Central memory CD8-positive, alpha-beta T cell (primary cell): ENCODE data around the gene TUT1.

ENCODE experiments used
- ATAC-seq: fragments of 150-1000 bp; cut with Tn5 transposase; replicated peaks from 2 replicates; pipeline ENCODE4 v1.10.0; 2022; ENCODE audit warnings: mild to moderate bottlenecking, moderate FRiP score, moderate number of reproducible peaks; ENCODE audit not compliant: poor library complexity, severe bottlenecking; ENCODE audit errors: extremely low read depth
- DNase-seq, 2 donors: peaks; one replicate each; pipeline ENCODE4 v3.0.0; 2021; ENCODE audit warnings: low spot score in 2 of 2
- H3K27ac Mint-ChIP-seq: one replicate; pipeline ENCODE4 v1.8.0; 2022; ENCODE audit warnings: low read depth, mild to moderate bottlenecking, moderate library complexity, mixed read lengths
- H3K27me3 Mint-ChIP-seq: one replicate; pipeline ENCODE4 v1.8.0; 2022; ENCODE audit warnings: mixed read lengths
- H3K36me3 Mint-ChIP-seq: one replicate; pipeline ENCODE4 v1.8.0; 2022; ENCODE audit warnings: mild to moderate bottlenecking, moderate library complexity, mixed read lengths; ENCODE audit not compliant: insufficient read depth
- H3K4me1 Mint-ChIP-seq: one replicate; pipeline ENCODE4 v1.8.0; 2022; ENCODE audit warnings: mixed read lengths
- H3K4me3 Mint-ChIP-seq: one replicate; pipeline ENCODE4 v1.8.0; 2022; ENCODE audit warnings: mild to moderate bottlenecking, moderate library complexity, mixed read lengths
- H3K9me3 Mint-ChIP-seq: one replicate; pipeline ENCODE4 v1.8.0; 2022; ENCODE audit warnings: mixed read lengths

The TUT1 gene

GRCh38 chr11:62536301-62536957, 54.9 kb downstream of the TUT1 start:
- Mint-ChIP-seq H3K36me3 (peaks cover 75% of the 10 kb centered on the region), H3K9me3 (no peaks in the 10 kb centered on the region), H3K4me1 (peaks cover 53% of the 10 kb centered on the region), H3K4me3 (peak overlapping the region; percentile 51), H3K27me3 (no peaks in the 10 kb centered on the region), H3K27ac (peak overlapping the region; percentile 93)
- DNase-seq (no peak), ATAC-seq (no peak)

- peaks cover 76% of the 10 kb centered on the region for H3K36me3 Mint-ChIP-seq
- peaks cover 52% of the 10 kb centered on the region for H3K4me1 Mint-ChIP-seq
- no peaks in the 10 kb centered on the region for H3K9me3 Mint-ChIP-seq
- peak overlapping the region; percentile 93 for H3K27ac Mint-ChIP-seq
- DNase-seq (no peak), ATAC-seq (no peak)
- H3K4me3 Mint-ChIP-seq, result peak overlapping the region; percentile 51
- no peaks in the 10 kb centered on the region for H3K27me3 Mint-ChIP-seq
Measured at GRCh38 chr11:62535802-62536201, 55.5 kb downstream of the TUT1 start.

- Mint-ChIP-seq H3K27ac (peak overlapping the region; percentile 93), H3K36me3 (peaks cover 83% of the 10 kb centered on the region), H3K27me3 (no peaks in the 10 kb centered on the region), H3K9me3 (no peaks in the 10 kb centered on the region), H3K4me1 (peaks cover 50% of the 10 kb centered on the region), H3K4me3 (peak overlapping the region; percentile 40)
- DNase-seq (no peak), ATAC-seq (no peak)
Measured at GRCh38 chr11:62534779-62535545, 56.4 kb downstream of the TUT1 start.

- H3K36me3 Mint-ChIP-seq, result peaks cover 94% of the 10 kb centered on the region
- no peak for DNase-seq
- H3K4me1 Mint-ChIP-seq, result peaks cover 58% of the 10 kb centered on the region
Measured at GRCh38 chr11:62532096-62532495, 59.2 kb downstream of the TUT1 start.

More at GRCh38 chr11:62532096-62532495, 59.2 kb downstream of the TUT1 start:
- H3K27me3 Mint-ChIP-seq, result no peaks in the 10 kb centered on the region
- peak overlapping the region; percentile 65 for H3K27ac Mint-ChIP-seq
- no peak for ATAC-seq
- H3K4me3 Mint-ChIP-seq, result peak overlapping the region; percentile 7
- H3K9me3 Mint-ChIP-seq, result no peaks in the 10 kb centered on the region
